Immature natural killer cell (primary cell): Measurements from ENCODE around the gene ZNF566. TPM values are rescaled to one million over a fixed set of nuclear protein-coding genes. Genes with fewer than 3 reads are reported as not detected.
"Not testable (repeated sequence)": the region's sequence is repeated elsewhere in the genome, so short reads cannot be mapped to it uniquely, and the experiment has no call there.

Experiments used
- DNase-seq, 3 donors: peaks; one replicate each; pipeline ENCODE4 v3.0.0; 2022; ENCODE audit warnings: mixed read lengths in 1 of 3
- H3K27ac Mint-ChIP-seq, 6 donors: one replicate each; pipeline ENCODE4 v1.8.0; 2020; ENCODE audit warnings: mixed read lengths in 6 of 6, mild to moderate bottlenecking in 5 of 6, inconsistent platforms in 4 of 6, moderate library complexity in 3 of 6
- H3K27me3 Mint-ChIP-seq, 3 donors: one replicate each; pipeline ENCODE4 v1.8.0; 2020 to 2021; ENCODE audit warnings: low read depth in 3 of 3, mild to moderate bottlenecking in 3 of 3, mixed read lengths in 3 of 3, moderate library complexity in 3 of 3, inconsistent platforms in 1 of 3
- H3K36me3 Mint-ChIP-seq, 3 donors: one replicate each; pipeline ENCODE4 v1.8.0; 2020; ENCODE audit warnings: mixed read lengths in 3 of 3, inconsistent platforms in 2 of 3, mild to moderate bottlenecking in 2 of 3
- H3K4me1 Mint-ChIP-seq, 2 donors: one replicate each; pipeline ENCODE4 v1.8.0; 2020; ENCODE audit warnings: inconsistent platforms in 2 of 2, mild to moderate bottlenecking in 2 of 2, mixed read lengths in 2 of 2, moderate library complexity in 1 of 2
- H3K4me3 Mint-ChIP-seq, 5 donors: one replicate each; pipeline ENCODE4 v1.8.0; 2020; ENCODE audit warnings: mild to moderate bottlenecking in 5 of 5, mixed read lengths in 5 of 5, inconsistent platforms in 3 of 5, moderate library complexity in 3 of 5
- H3K9me3 Mint-ChIP-seq, 6 donors: one replicate each; pipeline ENCODE4 v1.8.0; 2020; ENCODE audit warnings: mild to moderate bottlenecking in 6 of 6, mixed read lengths in 6 of 6, inconsistent platforms in 4 of 6, moderate library complexity in 3 of 6
- polyA plus RNA-seq, 3 donors: library from polyadenylated mRNA; unstranded; fragments of 300-500 nt; fragmentation: Illumina TruSeq; gene quantifications; one replicate each; pipeline ENCODE4 v1.2.3, GENCODE V29; 2021

ZNF566 gene
- 10 to 100 TPM; 10.9 to 14.3 (median 11.6) TPM for polyA plus RNA-seq

GRCh38 chr19:36489118-36489919 is at the start of gene ZNF566:
Gene ZNF566 (minus strand): TSS chr19:36489561. CDS start chr19:36476557, 13,004 bp downstream.
- H3K27me3 Mint-ChIP-seq, result peaks cover 7 to 13% (median 7%) of the 10 kb centered on the region in 3 donors
- H3K4me1 Mint-ChIP-seq, result peaks cover 30 to 35% of the 10 kb centered on the region in 2 donors
- H3K36me3 Mint-ChIP-seq, result peaks cover under 1 to 5% (median under 1%) of the 10 kb centered on the region in 3 donors
- DNase-seq, result peak; percentile 92 to 95 (median 93)
- peak within 1 kb of the TSS; percentile 98 to 99 (median 99) for H3K4me3 Mint-ChIP-seq
- peaks cover 0 to 7% (median 0%) of the 10 kb centered on the region in 6 donors for H3K9me3 Mint-ChIP-seq
- peak within 1 kb of the TSS; percentile 97 to 99 (median 98) for H3K27ac Mint-ChIP-seq

- Mint-ChIP-seq H3K27ac (peak overlapping the region; percentile 93 to 99 (median 96)), H3K27me3 (peaks cover 5 to 17% (median 10%) of the 10 kb centered on the region in 3 donors), H3K4me3 (peak overlapping the region; percentile 93 to 100 (median 98)), H3K36me3 (peaks cover 22 to 25% (median 23%) of the 10 kb centered on the region in 3 donors), H3K4me1 (peaks cover 24 to 31% of the 10 kb centered on the region in 2 donors), H3K9me3 (peaks cover 8 to 35% (median 19%) of the 10 kb centered on the region in 6 donors)
- peak; percentile 33 to 49 (median 45) for DNase-seq
Measured at GRCh38 chr19:36528921-36529518, 39.7 kb upstream of the ZNF566 start.

DNA sequence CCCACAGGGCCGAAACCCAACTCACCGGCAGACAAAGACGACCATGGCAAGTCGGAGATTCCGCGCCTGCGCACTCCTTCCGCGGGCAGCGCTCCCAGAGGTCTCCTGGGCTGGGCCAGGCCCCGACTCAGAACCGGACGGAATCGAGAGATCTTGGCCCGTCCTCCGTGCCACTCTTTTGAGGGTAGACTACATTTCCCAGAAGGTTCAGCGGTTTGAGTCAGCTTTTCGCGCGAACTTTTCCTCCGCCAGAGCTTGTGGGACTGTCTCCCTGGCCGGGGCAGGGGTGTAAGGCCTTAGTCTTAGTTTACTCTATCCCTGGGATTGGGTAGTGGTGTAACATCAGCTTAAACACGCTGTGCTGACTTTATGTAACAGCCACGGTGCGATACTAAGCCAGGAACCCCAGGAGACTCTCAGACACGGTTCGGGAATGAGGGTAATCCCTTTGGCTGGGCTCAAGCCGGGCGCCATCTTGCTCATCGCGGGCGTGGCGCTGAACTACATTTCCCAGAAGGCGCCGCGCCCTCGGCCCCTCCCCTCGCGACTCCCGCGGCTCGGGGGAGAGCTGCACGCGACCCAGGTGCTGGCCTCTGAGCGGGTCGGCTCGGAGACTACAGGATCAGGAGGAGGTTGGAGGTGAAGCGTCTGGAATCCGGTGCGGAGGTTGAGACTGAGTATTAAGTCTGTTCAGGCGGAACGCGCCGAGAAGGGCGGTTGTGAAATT is 39.0 kb upstream of the ZNF566 start, which contains the start of gene ZNF260:
Gene ZNF260 (minus strand): TSS at position 78 of the 727 bp plus-strand sequence. CDS start 13,033 bp downstream, outside the sequence.
- Mint-ChIP-seq H3K4me3 (peak within 1 kb of the TSS; percentile 93 to 100 (median 98)), H3K36me3 (peaks cover 23 to 25% (median 24%) of the 10 kb centered on the region in 3 donors), H3K4me1 (peaks cover 24 to 31% of the 10 kb centered on the region in 2 donors), H3K9me3 (peaks cover 3 to 32% (median 15%) of the 10 kb centered on the region in 6 donors), H3K27me3 (peaks cover 5 to 17% (median 10%) of the 10 kb centered on the region in 3 donors), H3K27ac (peak within 1 kb of the TSS; percentile 93 to 99 (median 96))
- DNase-seq, result peak; percentile 86 to 90 (median 89)

DNA sequence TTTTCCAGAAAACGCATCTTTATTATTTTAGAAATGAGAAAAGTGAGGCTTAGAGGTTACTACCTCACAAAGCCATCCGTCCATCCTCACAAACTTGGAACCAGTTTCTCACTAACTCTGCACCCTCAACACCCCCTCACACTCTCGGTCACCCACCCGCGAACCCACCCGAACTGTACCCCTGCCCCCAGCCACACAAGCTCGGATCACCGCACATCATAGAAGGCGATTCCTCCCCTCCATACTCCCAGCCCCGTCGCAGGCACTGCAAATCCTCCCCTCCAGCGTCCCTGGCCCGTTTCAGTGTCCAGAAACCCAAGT is 38.5 kb upstream of the ZNF566 start:
- peaks cover 26 to 31% of the 10 kb centered on the region in 2 donors for H3K4me1 Mint-ChIP-seq
- peaks cover 25 to 28% (median 25%) of the 10 kb centered on the region in 3 donors for H3K36me3 Mint-ChIP-seq
- H3K27me3 Mint-ChIP-seq, result peaks cover 5 to 17% (median 10%) of the 10 kb centered on the region in 3 donors
- peaks cover 2 to 33% (median 16%) of the 10 kb centered on the region in 6 donors for H3K9me3 Mint-ChIP-seq
- DNase-seq, result no peak
- H3K4me3 Mint-ChIP-seq, result peak overlapping the region; percentile 93 to 100 (median 98)
- peak overlapping the region; percentile 93 to 99 (median 96) for H3K27ac Mint-ChIP-seq

DNA sequence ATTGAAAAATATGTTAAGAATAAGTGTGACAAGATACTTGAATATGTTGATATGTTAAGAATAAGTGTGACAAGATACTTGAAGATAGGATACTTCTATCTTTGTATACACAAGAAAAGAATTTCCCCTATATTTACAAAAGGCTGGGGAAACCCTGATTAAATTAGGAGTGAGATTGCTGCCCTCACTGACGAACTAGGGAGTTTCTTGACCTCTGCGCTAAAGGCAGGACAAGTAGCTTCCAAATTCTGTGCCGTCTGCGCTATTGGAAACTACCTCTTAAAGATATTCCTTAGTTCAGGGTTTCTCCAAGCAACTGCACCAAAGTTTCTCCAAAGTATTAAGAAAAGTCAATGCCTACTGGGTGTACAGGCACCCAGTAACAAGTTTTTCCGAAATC is 38.0 kb upstream of the ZNF566 start:
- no peak for DNase-seq
- Mint-ChIP-seq H3K4me3 (peak overlapping the region; percentile 93 to 100 (median 98)), H3K27me3 (peaks cover 5 to 17% (median 10%) of the 10 kb centered on the region in 3 donors), H3K9me3 (peaks cover 2 to 36% (median 16%) of the 10 kb centered on the region in 6 donors), H3K4me1 (peaks cover 26 to 31% of the 10 kb centered on the region in 2 donors), H3K36me3 (peaks cover 28 to 33% (median 29%) of the 10 kb centered on the region in 3 donors), H3K27ac (peak overlapping the region in 3 of 6 donors; percentile 4 to 95 (median 93))

- H3K27ac Mint-ChIP-seq, result peak overlapping the region in 4 of 6 donors; percentile 20 to 82 (median 54)
- H3K36me3 Mint-ChIP-seq, result peaks cover 28 to 35% (median 29%) of the 10 kb centered on the region in 3 donors
- H3K27me3 Mint-ChIP-seq, result peaks cover 5 to 17% (median 10%) of the 10 kb centered on the region in 3 donors
- H3K4me3 Mint-ChIP-seq, result peak overlapping the region; percentile 60 to 93 (median 68)
- no peak for DNase-seq
- H3K4me1 Mint-ChIP-seq, result peaks cover 26 to 31% of the 10 kb centered on the region in 2 donors
- H3K9me3 Mint-ChIP-seq, result peaks cover 3 to 36% (median 16%) of the 10 kb centered on the region in 6 donors
Measured at GRCh38 chr19:36526581-36526980, 37.2 kb upstream of the ZNF566 start.

DNA sequence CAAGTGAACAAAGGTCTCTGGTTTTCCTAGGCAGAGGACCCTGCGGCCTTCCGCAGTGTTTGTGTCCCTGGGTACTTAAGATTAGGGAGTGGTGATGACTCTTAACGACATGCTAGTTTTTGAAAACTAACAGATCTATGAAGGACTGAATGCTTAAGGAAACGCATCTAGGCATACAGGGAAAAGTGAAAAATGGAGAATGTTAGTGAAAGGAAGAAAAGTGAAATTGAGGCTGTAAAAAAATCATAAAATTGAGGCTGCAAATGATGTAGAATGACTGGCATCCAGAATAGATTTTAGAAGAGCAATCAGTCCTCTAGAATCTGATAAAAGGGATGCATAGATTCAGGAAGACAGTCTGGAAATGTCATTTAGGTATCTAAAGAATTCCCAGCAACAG is 35.3 kb upstream of the ZNF566 start:
- Mint-ChIP-seq H3K4me3 (no peak overlapping the region), H3K36me3 (peaks cover 36 to 47% (median 42%) of the 10 kb centered on the region in 3 donors), H3K4me1 (peaks cover 28 to 31% of the 10 kb centered on the region in 2 donors), H3K27me3 (peaks cover 5 to 19% (median 10%) of the 10 kb centered on the region in 3 donors), H3K27ac (no peak overlapping the region), H3K9me3 (peaks cover 17 to 54% (median 31%) of the 10 kb centered on the region in 6 donors)
- DNase-seq, result no peak

GRCh38 chr19:36514012-36514612 is 24.8 kb upstream of the ZNF566 start:
- Mint-ChIP-seq H3K27me3 (peaks cover 0 to 5% (median 4%) of the 10 kb centered on the region in 3 donors), H3K4me1 (peaks cover 0 to 10% of the 10 kb centered on the region in 2 donors), H3K27ac (no peak overlapping the region), H3K4me3 (no peak overlapping the region), H3K36me3 (peaks cover 45 to 68% (median 50%) of the 10 kb centered on the region in 3 donors), H3K9me3 (peaks cover 42 to 96% (median 93%) of the 10 kb centered on the region in 6 donors)
- no peak for DNase-seq

DNA sequence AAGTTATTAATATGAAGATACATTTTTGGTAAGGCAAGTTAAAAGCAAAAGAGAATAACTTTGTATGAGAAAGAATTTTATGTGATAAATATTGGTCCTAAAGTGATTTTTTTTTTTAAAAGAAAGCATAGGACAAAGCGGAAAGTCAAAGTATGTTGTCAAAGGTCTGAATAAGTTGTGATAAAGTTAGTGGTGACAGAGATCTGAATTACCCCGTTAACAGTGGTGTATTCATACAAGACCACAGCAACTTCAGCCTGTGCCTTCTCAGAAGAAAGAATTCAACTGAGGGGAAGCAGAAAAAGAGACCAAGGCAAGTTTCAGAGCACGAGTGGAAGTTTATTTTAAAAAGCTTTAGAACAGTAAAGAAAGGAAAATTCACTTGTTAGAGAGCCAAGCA is 19.0 kb upstream of the ZNF566 start:
- Mint-ChIP-seq H3K4me1 (no peaks in the 10 kb centered on the region), H3K4me3 (peak overlapping the region in 1 of 5 donors; percentile 35), H3K36me3 (peaks cover 3 to 19% (median 8%) of the 10 kb centered on the region in 3 donors), H3K27ac (no peak overlapping the region), H3K27me3 (no peaks in the 10 kb centered on the region), H3K9me3 (peaks cover 18 to 85% (median 72%) of the 10 kb centered on the region in 6 donors)
- no peak for DNase-seq

DNA sequence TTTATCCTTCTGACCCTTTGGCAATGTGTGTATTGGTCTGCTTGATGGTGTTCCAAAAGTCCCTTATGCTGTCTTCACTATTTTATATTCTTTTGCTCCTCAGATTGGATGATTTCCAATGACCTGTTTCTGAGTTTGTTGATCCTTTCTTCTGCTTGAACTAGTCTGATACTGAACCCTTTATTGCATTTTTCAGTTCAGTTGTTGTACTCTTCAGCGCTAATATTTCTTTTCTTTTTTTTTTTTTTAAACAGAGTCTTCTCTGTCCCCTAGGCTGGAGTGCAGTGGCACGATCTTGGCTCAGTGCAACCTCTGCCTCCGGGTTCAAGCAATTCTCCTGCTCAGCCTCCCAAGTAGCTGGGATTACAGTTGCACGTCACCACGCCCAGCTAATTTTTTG is 12.6 kb upstream of the ZNF566 start:
- Mint-ChIP-seq H3K4me3 (no peak overlapping the region), H3K27ac (no peak overlapping the region), H3K9me3 (peaks cover 32 to 62% (median 58%) of the 10 kb centered on the region in 6 donors), H3K27me3 (peaks cover 0 to 4% (median 3%) of the 10 kb centered on the region in 3 donors), H3K36me3 (peaks cover 3 to 13% (median 8%) of the 10 kb centered on the region in 3 donors), H3K4me1 (no peaks in the 10 kb centered on the region)
- no peak for DNase-seq

DNA sequence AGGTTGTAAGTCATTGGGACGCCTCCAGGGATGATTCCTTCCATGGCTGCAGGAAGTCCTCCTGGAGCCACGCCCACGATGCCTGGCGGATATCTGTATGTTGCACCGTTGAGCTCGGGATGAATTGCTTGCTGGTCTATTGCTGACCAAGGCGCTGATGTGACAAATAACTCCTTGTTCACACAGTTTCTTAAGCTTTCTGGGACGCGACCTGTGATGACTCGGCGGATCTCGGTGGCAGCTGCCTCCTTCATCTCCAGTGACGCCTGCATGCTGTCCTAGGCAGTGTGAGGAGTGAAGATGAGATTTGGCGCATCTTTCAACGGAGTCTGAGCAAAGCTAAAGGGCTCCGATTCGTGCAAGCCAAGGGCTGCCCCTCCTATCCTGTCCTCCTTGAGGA is 7.6 kb upstream of the ZNF566 start:
- DNase-seq, result no peak
- H3K4me1 Mint-ChIP-seq, result peaks cover 0 to 3% of the 10 kb centered on the region in 2 donors
- H3K4me3 Mint-ChIP-seq, result no peak overlapping the region
- no peak overlapping the region for H3K27ac Mint-ChIP-seq
- H3K27me3 Mint-ChIP-seq, result peaks cover 0 to 4% (median 3%) of the 10 kb centered on the region in 3 donors
- H3K36me3 Mint-ChIP-seq, result peaks cover 0 to 8% (median 5%) of the 10 kb centered on the region in 3 donors
- H3K9me3 Mint-ChIP-seq, result peaks cover 10 to 34% (median 24%) of the 10 kb centered on the region in 6 donors

- H3K9me3 Mint-ChIP-seq, result peaks cover 0 to 19% (median 10%) of the 10 kb centered on the region in 6 donors
- H3K36me3 Mint-ChIP-seq, H3K27ac Mint-ChIP-seq, H3K4me3 Mint-ChIP-seq: not testable (repeated sequence)
- peaks cover 7 to 13% (median 7%) of the 10 kb centered on the region in 3 donors for H3K27me3 Mint-ChIP-seq
- peak; percentile 10 to 29 (median 21) for DNase-seq
- H3K4me1 Mint-ChIP-seq, result peaks cover 26 to 28% of the 10 kb centered on the region in 2 donors
Measured at GRCh38 chr19:36492689-36493453, 3.5 kb upstream of the ZNF566 start.
